Endothelial cell (in vitro differentiated cells): Measurements from ENCODE around the gene KIAA0930. TPM values are rescaled to one million over a fixed set of nuclear protein-coding genes. Genes with fewer than 3 reads are reported as not detected.

Experiments
- DNase-seq: peaks from one replicate; pipeline ENCODE4 v3.0.0; 2021; ENCODE audit warnings: low spot score
- H3K27ac Mint-ChIP-seq: one replicate; pipeline ENCODE4 v1.8.0; 2021; ENCODE audit warnings: mixed read lengths, inconsistent platforms; ENCODE audit not compliant: unreplicated experiment
- H3K27me3 Mint-ChIP-seq: one replicate; pipeline ENCODE4 v1.8.0; 2021; ENCODE audit warnings: mild to moderate bottlenecking, moderate library complexity, mixed read lengths, inconsistent platforms; ENCODE audit not compliant: unreplicated experiment
- H3K36me3 Mint-ChIP-seq: one replicate; pipeline ENCODE4 v1.8.0; 2021; ENCODE audit warnings: mild to moderate bottlenecking, low read depth, mixed read lengths, inconsistent platforms; ENCODE audit not compliant: unreplicated experiment
- H3K4me1 Mint-ChIP-seq: one replicate; pipeline ENCODE4 v1.8.0; 2021; ENCODE audit warnings: mild to moderate bottlenecking, mixed read lengths, inconsistent platforms; ENCODE audit not compliant: unreplicated experiment
- H3K4me3 Mint-ChIP-seq: one replicate; pipeline ENCODE4 v1.8.0; 2021; ENCODE audit warnings: mild to moderate bottlenecking, mixed read lengths, inconsistent platforms; ENCODE audit not compliant: unreplicated experiment
- H3K9me3 Mint-ChIP-seq: one replicate; pipeline ENCODE4 v1.8.0; 2021; ENCODE audit warnings: mixed read lengths, inconsistent platforms; ENCODE audit not compliant: unreplicated experiment
- total RNA-seq: library from RNA; stranded (reverse); fragmentation: NEBNext Ultra II Directional; extraction: Animal tissue kit (Norgen Biotek cat#: 25700); gene quantifications from one replicate; pipeline ENCODE4 v1.2.1, GENCODE V29; 2021; ENCODE audit not compliant: unreplicated experiment
- TF ChIP-seq, protein P1 (sequence below): fragments of 200-600 bp; sonication (generic); IDR thresholded peaks from one replicate; pipeline ENCODE4 v1.5.0; 2021; ENCODE audit warnings: antibody characterized with exemption; ENCODE audit not compliant: unreplicated experiment

The KIAA0930 gene
- total RNA-seq, 1 donor from 2014 or later: 18.7 TPM

DNA sequence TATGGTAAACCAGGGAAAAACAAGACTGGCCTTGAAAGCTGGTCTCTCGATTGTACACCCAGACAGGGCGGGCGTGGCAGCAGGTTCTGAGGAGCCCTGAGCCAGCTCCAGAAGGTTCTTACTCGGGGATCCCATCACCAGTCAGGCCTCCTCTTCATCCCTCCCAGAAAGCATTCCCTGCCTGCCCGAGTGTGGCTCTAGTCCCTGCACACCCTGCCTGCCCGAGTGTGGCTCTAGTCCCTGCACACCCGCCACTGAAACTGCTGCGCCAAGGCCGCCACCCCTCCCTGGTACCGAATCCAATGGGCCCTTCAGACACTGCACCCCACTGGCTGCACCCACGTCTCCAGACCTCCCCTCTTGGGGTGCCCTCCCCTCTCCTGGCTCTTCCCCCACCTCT lies 30.1 kb downstream of the KIAA0930 start:
- TF ChIP-seq, protein P1, sequence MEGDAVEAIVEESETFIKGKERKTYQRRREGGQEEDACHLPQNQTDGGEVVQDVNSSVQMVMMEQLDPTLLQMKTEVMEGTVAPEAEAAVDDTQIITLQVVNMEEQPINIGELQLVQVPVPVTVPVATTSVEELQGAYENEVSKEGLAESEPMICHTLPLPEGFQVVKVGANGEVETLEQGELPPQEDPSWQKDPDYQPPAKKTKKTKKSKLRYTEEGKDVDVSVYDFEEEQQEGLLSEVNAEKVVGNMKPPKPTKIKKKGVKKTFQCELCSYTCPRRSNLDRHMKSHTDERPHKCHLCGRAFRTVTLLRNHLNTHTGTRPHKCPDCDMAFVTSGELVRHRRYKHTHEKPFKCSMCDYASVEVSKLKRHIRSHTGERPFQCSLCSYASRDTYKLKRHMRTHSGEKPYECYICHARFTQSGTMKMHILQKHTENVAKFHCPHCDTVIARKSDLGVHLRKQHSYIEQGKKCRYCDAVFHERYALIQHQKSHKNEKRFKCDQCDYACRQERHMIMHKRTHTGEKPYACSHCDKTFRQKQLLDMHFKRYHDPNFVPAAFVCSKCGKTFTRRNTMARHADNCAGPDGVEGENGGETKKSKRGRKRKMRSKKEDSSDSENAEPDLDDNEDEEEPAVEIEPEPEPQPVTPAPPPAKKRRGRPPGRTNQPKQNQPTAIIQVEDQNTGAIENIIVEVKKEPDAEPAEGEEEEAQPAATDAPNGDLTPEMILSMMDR: no peak
- Mint-ChIP-seq H3K36me3 (peaks cover 6% of the 10 kb centered on the region), H3K4me1 (no peaks in the 10 kb centered on the region), H3K9me3 (no peaks in the 10 kb centered on the region), H3K27ac (no peak overlapping the region), H3K27me3 (peaks cover 4% of the 10 kb centered on the region), H3K4me3 (no peak overlapping the region)
- DNase-seq: no peak

DNA sequence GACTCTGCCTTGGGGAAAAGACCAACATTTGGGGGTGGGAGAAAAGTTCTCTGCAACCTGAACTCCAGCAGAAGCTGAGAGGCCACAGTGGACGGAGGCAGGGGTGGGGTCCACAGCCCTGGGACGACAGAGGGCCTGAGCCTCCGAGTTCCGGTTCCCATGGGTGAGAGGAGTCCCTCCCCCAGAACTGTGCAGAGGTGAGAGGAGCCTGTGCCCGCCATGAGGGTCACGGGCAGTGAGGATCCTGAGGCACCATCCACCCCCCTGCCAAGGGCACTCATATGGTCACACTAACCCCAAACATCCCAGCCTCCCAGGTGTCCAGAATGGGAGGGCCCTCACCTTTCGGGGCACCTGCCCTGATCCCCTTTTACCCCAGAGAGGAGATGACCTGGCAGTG lies 30.5 kb downstream of the KIAA0930 start:
- H3K27ac Mint-ChIP-seq: no peak overlapping the region
- H3K36me3 Mint-ChIP-seq: peaks cover 6% of the 10 kb centered on the region
- no peak overlapping the region for H3K4me3 Mint-ChIP-seq
- DNase-seq: no peak
- no peaks in the 10 kb centered on the region for H3K9me3 Mint-ChIP-seq
- TF ChIP-seq, protein P1: no peak
- H3K27me3 Mint-ChIP-seq: peaks cover 4% of the 10 kb centered on the region
- no peaks in the 10 kb centered on the region for H3K4me1 Mint-ChIP-seq

DNA sequence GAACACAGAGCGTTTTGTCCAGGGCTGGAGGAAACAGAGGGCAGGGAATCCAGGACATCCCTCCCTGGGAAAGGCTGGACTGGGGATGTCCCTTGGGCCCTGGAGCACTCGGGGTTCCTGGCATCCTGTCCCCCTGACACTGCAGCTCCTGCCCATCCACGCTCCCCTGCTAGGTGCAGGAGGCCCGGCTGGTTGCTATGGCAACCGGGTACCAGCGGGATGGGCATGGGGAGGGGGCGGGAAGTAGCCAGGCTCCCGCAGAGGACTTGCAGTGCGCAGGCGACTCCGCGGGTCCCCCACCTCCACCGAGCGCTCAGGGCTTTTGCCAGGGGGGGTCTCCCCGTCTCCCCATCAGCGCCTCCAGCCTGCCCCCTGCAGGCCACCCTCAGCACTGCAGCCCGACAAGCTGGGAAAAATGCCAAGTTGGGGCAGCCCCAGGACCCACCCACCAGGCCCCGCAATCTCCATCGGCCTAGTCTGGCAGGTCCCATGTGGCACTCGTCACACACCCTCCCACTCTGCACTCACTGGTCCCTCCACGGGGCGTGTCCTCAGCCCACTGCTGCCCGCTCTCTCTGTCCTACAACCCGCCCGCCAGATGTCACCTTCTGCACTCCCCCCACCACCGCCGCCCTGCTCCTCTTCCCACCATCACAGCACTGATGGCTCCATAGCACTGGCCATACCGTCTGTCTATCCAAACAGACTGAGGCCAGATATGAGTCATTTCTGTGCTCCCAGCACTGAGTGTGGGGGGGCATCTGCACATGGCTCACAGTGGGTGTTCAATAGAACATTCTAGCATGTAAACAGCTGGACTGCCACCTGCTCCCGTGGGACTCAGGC lies 31.5 kb downstream of the KIAA0930 start:
- no peak overlapping the region for H3K27ac Mint-ChIP-seq
- H3K9me3 Mint-ChIP-seq: no peaks in the 10 kb centered on the region
- no peaks in the 10 kb centered on the region for H3K4me1 Mint-ChIP-seq
- no peak overlapping the region for H3K4me3 Mint-ChIP-seq
- H3K27me3 Mint-ChIP-seq: peaks cover 4% of the 10 kb centered on the region
- DNase-seq: peak; percentile 57
- TF ChIP-seq, protein P1: peak; percentile 96
- H3K36me3 Mint-ChIP-seq: peaks cover 6% of the 10 kb centered on the region

DNA sequence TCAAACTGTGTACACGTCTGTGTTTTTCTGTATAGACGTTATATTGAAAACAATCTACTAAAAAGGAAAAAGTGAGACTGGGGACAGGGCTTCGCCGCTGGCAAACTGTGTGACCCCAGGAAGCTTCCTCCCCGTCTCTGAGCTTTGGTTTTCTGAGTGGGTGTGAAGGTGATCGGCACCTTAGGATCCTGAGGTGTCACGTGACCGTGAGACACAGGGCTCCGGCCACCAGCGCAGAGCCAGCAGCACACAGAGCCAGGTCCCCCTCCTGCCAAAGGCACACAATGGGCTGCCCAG lies 32.0 kb downstream of the KIAA0930 start:
- no peaks in the 10 kb centered on the region for H3K4me1 Mint-ChIP-seq
- no peak for DNase-seq
- H3K27me3 Mint-ChIP-seq: peaks cover 4% of the 10 kb centered on the region
- no peak overlapping the region for H3K27ac Mint-ChIP-seq
- TF ChIP-seq, protein P1: no peak
- H3K36me3 Mint-ChIP-seq: peaks cover 6% of the 10 kb centered on the region
- H3K4me3 Mint-ChIP-seq: no peak overlapping the region
- no peaks in the 10 kb centered on the region for H3K9me3 Mint-ChIP-seq

DNA sequence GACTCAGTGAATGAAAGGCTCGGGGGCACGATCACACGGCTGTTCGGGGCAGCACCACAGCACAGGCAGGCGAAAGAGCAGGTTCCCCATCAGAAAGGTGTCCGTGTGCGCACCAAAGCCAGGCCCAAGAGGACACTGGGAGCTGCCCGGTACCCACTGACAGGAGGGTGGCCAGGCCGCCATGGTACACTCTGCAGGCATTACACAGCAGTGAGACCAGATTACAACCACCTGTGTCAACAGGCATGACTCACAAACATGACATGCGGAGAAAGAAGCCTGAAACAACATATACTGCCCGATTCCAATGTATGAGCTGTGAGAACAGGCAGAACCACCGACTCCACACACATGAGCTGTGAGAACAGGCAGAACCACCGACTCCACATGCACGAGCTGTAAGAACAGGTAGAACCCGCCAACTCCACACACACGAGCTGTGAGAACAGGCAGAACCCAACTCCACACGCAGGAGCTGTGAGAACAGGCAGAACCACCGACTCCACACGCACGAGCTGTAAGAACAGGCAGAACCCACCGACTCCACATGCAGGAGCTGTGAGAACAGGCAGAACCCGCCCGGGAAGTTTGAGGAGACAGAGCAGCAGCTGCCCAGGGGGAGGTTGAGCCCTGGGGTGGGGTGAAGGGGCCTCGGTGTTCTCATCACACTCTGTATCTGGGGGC lies 32.6 kb downstream of the KIAA0930 start:
- Mint-ChIP-seq H3K27ac (no peak overlapping the region), H3K9me3 (no peaks in the 10 kb centered on the region), H3K4me3 (no peak overlapping the region), H3K4me1 (no peaks in the 10 kb centered on the region), H3K36me3 (peaks cover 6% of the 10 kb centered on the region), H3K27me3 (peaks cover 4% of the 10 kb centered on the region)
- DNase-seq: no peak
- TF ChIP-seq, protein P1: no peak
